Bone marrow (tissue), 2 donors: ENCODE measurements around the gene KCNN1.
"Not testable (repeated sequence)": the region's sequence is repeated elsewhere in the genome, so short reads cannot be mapped to it uniquely, and the experiment has no call there.

Experiments used
- DNase-seq, 2 donors: peaks; one replicate each; lab custom pipeline; 2025; lab: John Stamatoyannopoulos, UW

KCNN1 gene

GRCh38 chr19:17969096-17969792 lies 2.3 kb downstream of the KCNN1 start:
- no peak for DNase-seq

- DNase-seq = no peak
These were observed 5.3 kb downstream of the KCNN1 start for GRCh38 chr19:17972230-17972629.

- no peak for DNase-seq
These were observed 6.9 kb downstream of the KCNN1 start for GRCh38 chr19:17973759-17974158.

GRCh38 chr19:17974551-17974950 lies 7.6 kb downstream of the KCNN1 start:
- DNase-seq = no peak

- DNase-seq = no peak
These were observed 8.1 kb downstream of the KCNN1 start for GRCh38 chr19:17975032-17975431.

GRCh38 chr19:17977021-17977420 lies 10.1 kb downstream of the KCNN1 start:
- no peak for DNase-seq

- no peak for DNase-seq
These were observed 10.6 kb downstream of the KCNN1 start for GRCh38 chr19:17977488-17977887.

GRCh38 chr19:17981611-17982010 lies 14.7 kb downstream of the KCNN1 start:
- no peak for DNase-seq

- DNase-seq = no peak
These were observed 15.5 kb downstream of the KCNN1 start for GRCh38 chr19:17982430-17982829.

- no peak for DNase-seq
These were observed 18.3 kb downstream of the KCNN1 start for GRCh38 chr19:17985037-17985818.

GRCh38 chr19:17986569-17986968 lies 19.7 kb downstream of the KCNN1 start:
- not testable (repeated sequence) for DNase-seq

GRCh38 chr19:17988161-17988560 lies 21.3 kb downstream of the KCNN1 start:
- DNase-seq = no peak

- DNase-seq = no peak
These were observed 22.7 kb downstream of the KCNN1 start for GRCh38 chr19:17989425-17990094.

GRCh38 chr19:17993076-17993813 lies 26.3 kb downstream of the KCNN1 start:
- no peak for DNase-seq

- DNase-seq = peak; percentile 83 to 86
These were observed 30.0 kb downstream of the KCNN1 start for GRCh38 chr19:17996826-17997316.

- no peak for DNase-seq
These were observed 31.3 kb downstream of the KCNN1 start for GRCh38 chr19:17997969-17998826.

GRCh38 chr19:17998827-17999150 lies 31.9 kb downstream of the KCNN1 start:
- no peak for DNase-seq

- no peak for DNase-seq
These were observed 33.0 kb downstream of the KCNN1 start for GRCh38 chr19:17999684-18000479.

GRCh38 chr19:18000480-18000914 lies 33.6 kb downstream of the KCNN1 start:
- no peak for DNase-seq
